ENCODE results near the gene IMPDH1. TPM values are rescaled to one million over a fixed set of nuclear protein-coding genes. Genes with fewer than 3 reads are reported as not detected.

IMPDH1 gene
- total RNA-seq, 3 donors from 2014 or later (not counting 1 experiment from before 2014, with no cell fraction given) = 77.8 to 94.1 (median 89.6) TPM

DNA sequence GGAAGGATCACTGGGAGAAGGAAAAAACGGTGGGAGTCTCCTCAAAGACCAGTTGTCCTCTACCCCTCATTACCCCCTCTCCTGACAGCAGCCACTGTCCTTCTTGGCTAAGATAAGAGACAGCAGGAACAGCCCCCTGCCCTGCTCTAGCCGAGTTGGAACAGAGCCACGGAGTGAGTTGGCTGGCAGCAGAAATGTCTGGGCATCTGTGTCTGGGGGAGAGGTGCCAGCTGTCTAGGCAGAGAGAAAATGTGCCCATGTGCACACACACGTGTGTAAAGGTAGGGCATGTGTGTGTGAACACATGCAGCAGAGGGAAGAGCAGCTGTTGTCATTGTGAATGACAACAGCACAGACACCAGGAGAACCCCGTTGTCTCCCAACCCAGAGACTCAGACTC is 36.5 kb upstream of the IMPDH1 start:
- H3K4me3 Mint-ChIP-seq = no peak overlapping the region
- Histone ChIP-seq H3K4me3 (ENCODE audit: low read length) (no peak overlapping the region), H3K27ac (ENCODE audit: low read length) (no peak overlapping the region)

DNA sequence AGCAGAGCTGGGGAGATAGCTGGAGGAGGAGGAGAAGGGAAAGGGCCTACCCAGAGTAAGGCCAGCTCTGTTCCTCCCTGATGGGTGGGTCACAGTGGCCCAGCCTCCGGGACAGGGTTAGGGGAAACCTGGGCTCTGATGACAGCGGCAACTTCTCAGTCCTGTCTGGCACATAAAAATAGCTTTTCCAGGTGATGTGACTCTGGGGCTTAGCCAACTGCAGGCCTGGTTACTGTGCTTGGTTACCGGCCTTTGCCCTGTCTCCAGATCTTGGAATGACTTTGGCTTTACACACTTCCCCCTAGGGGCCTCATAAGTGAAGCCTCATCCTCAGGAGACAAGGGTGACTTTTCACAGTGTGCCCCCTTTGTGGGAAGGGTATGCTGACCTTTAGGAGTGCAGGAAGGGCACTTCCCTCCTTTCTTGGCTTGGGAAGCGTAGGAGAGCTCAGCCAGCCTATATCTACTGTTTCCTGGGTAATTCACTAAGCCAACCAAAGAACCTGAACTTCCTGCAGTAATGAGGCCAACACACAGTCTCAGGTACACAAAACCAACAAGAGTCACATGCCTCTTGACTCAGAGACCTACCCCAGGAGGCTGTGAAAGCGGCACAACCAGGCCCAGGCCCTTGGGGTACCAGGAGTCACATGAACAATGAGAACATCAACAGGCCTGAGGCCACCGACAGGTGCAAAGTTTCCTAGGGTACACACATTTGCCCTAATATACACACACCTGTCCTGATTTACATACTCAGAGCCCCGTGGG is 34.2 kb upstream of the IMPDH1 start:
- Mint-ChIP-seq H3K27me3 (ENCODE audit: low read depth in 2 of 2) (peaks cover 0 to 4% of the 10 kb centered on the region in 2 donors), H3K4me3 (no peak overlapping the region), H3K36me3 (no peaks in the 10 kb centered on the region), H3K4me1 (no peaks in the 10 kb centered on the region), H3K9me3 (no peaks in the 10 kb centered on the region), H3K27ac (no peak overlapping the region)
- intact Hi-C loops (cut with micrococcal nuclease) = no loop called here
- TF ChIP-seq, protein P1, sequence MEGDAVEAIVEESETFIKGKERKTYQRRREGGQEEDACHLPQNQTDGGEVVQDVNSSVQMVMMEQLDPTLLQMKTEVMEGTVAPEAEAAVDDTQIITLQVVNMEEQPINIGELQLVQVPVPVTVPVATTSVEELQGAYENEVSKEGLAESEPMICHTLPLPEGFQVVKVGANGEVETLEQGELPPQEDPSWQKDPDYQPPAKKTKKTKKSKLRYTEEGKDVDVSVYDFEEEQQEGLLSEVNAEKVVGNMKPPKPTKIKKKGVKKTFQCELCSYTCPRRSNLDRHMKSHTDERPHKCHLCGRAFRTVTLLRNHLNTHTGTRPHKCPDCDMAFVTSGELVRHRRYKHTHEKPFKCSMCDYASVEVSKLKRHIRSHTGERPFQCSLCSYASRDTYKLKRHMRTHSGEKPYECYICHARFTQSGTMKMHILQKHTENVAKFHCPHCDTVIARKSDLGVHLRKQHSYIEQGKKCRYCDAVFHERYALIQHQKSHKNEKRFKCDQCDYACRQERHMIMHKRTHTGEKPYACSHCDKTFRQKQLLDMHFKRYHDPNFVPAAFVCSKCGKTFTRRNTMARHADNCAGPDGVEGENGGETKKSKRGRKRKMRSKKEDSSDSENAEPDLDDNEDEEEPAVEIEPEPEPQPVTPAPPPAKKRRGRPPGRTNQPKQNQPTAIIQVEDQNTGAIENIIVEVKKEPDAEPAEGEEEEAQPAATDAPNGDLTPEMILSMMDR (IDR thresholded peaks at IDR 0.05) = no peak
- Histone ChIP-seq H3K27ac (ENCODE audit: low read length) (no peak overlapping the region), H3K36me3 (ENCODE audit: control insufficient read depth, insufficient read depth, low read length) (no peaks in the 10 kb centered on the region), H3K9me3 (ENCODE audit: control insufficient read depth, insufficient read depth, low read length) (no peaks in the 10 kb centered on the region), H3K4me3 (ENCODE audit: low read length) (no peak overlapping the region), H3K4me1 (ENCODE audit: control insufficient read depth, insufficient read depth, low read length) (no peaks in the 10 kb centered on the region), H3K27me3 (ENCODE audit: control insufficient read depth, insufficient read depth, low read length) (no peaks in the 10 kb centered on the region)
- DNase-seq (no peak), ATAC-seq (peak in 1 of 3 donors; percentile 24)
- WGBS (ENCODE audit: insufficient coverage) = 77% methylated on average over 7 of the region's 7 CpGs

More for the DNA sequence above, 36.5 kb upstream of the IMPDH1 start:
- 66% methylated on average over 4 of the region's 5 CpGs for WGBS (ENCODE audit: insufficient coverage)
- intact Hi-C loops (cut with micrococcal nuclease) = no loop called here
- Mint-ChIP-seq H3K27ac (no peak overlapping the region), H3K36me3 (no peaks in the 10 kb centered on the region), H3K4me1 (no peaks in the 10 kb centered on the region), H3K9me3 (no peaks in the 10 kb centered on the region), H3K27me3 (ENCODE audit: low read depth in 2 of 2) (peaks cover 6 to 10% of the 10 kb centered on the region in 2 donors)
- no peak for DNase-seq
- Histone ChIP-seq H3K9me3 (ENCODE audit: control insufficient read depth, insufficient read depth, low read length) (no peaks in the 10 kb centered on the region), H3K4me1 (ENCODE audit: control insufficient read depth, insufficient read depth, low read length) (no peaks in the 10 kb centered on the region), H3K27me3 (ENCODE audit: control insufficient read depth, insufficient read depth, low read length) (no peaks in the 10 kb centered on the region), H3K36me3 (ENCODE audit: control insufficient read depth, insufficient read depth, low read length) (no peaks in the 10 kb centered on the region)
- TF ChIP-seq, protein P1 (IDR thresholded peaks at IDR 0.05) = no peak
- ATAC-seq = no peak

DNA sequence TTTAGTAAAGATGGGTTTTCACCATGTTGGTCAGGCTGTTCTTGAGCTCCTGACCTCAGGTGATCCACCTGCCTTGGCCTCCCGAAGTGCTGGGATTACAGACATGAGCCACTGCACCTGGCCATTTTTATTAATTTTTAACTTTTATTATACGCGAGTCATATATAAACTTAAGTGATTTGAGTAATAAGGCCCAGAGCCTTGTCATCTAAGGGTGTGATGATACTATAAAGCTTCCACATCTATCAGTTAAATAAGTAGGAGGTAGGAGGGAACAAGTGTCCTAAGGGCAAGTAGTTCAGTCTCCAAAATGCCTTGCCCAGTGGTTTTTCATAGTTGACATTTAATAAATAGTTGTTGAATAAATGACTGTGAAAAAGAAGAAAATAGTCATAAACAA is 32.6 kb upstream of the IMPDH1 start:
- no peaks in the 10 kb centered on the region for H3K9me3 Mint-ChIP-seq
- H3K4me1 Mint-ChIP-seq = no peaks in the 10 kb centered on the region
- TF ChIP-seq, protein P1 (IDR thresholded peaks at IDR 0.05) = no peak
- Histone ChIP-seq H3K36me3 (ENCODE audit: control insufficient read depth, insufficient read depth, low read length) (no peaks in the 10 kb centered on the region), H3K4me3 (ENCODE audit: low read length) (no peak overlapping the region), H3K4me1 (ENCODE audit: control insufficient read depth, insufficient read depth, low read length) (peaks cover 5% of the 10 kb centered on the region), H3K27me3 (ENCODE audit: control insufficient read depth, insufficient read depth, low read length) (no peaks in the 10 kb centered on the region), H3K9me3 (ENCODE audit: control insufficient read depth, insufficient read depth, low read length) (no peaks in the 10 kb centered on the region), H3K27ac (ENCODE audit: low read length) (no peak overlapping the region)
- DNase-seq = no peak
- ATAC-seq = no peak
- H3K36me3 Mint-ChIP-seq = no peaks in the 10 kb centered on the region
- H3K4me3 Mint-ChIP-seq = no peak overlapping the region
- 92% methylated on average over 1 of the region's 3 CpGs for WGBS (ENCODE audit: insufficient coverage)
- intact Hi-C loops (cut with micrococcal nuclease) = no loop called here
- H3K27me3 Mint-ChIP-seq (ENCODE audit: low read depth in 2 of 2) = peaks cover 0 to 3% of the 10 kb centered on the region in 2 donors
- H3K27ac Mint-ChIP-seq = no peak overlapping the region
